ENCODE measurements around the gene ARHGAP21.

Gene ARHGAP21

DNA sequence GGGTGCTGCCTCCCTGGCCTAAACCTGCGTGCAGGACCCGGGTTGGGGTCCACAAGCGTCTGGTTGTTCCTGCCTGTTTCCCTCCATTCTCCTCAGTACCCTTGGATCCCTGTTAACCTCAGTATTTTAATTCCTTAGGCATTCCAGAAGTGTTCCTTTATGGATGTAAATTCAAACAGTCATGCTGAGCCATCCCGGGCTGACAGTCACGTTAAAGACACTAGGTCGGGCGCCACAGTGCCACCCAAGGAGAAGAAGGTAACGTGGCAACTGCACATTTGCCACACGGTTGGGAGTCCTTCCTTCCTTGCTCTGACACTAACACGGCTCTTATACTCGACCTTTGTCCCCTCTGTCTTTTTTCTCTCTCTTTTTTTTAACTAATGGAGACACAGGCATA, 187.1 kb downstream of the ARHGAP21 start:
- no peak for DNase-seq (ENCODE audit: low read depth in 2 of 2)

DNA sequence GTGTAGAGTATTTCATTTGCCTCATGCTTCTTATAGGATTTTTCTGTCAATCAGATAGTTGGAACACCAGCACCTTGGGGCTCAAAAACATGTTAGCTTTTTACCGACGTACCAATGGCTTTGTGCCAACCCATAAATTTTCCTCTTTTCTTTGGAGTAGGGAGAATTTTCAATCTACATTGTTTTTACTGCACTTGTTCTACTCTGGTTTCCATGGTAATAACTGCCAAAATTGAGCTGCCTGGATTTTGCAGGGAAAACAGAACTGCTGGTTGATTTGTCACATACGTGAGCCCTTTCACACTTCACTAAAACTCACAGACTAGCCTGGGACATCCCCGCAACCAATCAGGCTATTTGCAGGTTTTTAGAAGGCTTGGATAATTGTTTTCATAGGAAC, 189.7 kb downstream of the ARHGAP21 start:
- DNase-seq (ENCODE audit: low read depth in 2 of 2) = no peak
